HG03575 (cell line): Measurements from ENCODE around the gene MIB2.

ENCODE experiments used
- ATAC-seq: cut with Tn5 transposase; IDR thresholded peaks from one replicate; pipeline ENCODE4 v1.9.1; 2021; ENCODE audit not compliant: unreplicated experiment, insufficient number of reproducible peaks, low FRiP score; ENCODE audit errors: extremely low read depth

Gene MIB2

DNA sequence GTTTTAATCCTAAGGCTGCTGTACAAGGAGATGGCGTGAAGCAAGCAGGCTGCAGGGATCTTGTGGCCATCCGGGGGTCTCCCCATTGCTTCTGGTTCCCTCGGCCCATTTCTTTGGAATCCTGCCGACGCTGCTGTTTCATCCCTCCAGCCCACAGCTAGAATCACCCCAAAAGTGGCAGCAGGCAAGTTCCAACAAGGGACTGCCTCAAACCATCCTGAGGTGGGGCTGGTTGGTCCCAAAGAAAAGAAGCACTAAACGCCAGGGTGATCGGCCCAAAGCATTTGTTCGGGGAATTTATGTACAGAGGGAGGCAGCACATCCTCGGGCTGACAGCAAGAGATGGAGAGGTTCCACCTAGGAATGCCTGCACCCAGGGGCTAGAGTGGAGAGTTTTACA is 4.5 kb upstream of the MIB2 start:
- no peak for ATAC-seq

DNA sequence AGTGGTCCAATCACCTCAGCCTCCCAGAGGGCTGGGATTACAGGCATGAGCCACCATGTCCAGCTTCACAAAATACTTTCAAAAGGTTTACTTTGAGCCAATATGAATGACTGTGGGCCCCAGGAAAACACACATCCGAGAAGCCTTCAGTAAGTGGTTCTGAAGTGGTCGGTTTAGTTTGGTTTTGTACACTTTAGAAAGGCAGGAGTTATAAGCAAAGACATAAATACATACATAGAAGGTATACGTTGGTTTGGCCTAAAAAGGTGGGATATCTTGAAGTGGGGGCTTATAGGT is 3.2 kb upstream of the MIB2 start:
- no peak for ATAC-seq

DNA sequence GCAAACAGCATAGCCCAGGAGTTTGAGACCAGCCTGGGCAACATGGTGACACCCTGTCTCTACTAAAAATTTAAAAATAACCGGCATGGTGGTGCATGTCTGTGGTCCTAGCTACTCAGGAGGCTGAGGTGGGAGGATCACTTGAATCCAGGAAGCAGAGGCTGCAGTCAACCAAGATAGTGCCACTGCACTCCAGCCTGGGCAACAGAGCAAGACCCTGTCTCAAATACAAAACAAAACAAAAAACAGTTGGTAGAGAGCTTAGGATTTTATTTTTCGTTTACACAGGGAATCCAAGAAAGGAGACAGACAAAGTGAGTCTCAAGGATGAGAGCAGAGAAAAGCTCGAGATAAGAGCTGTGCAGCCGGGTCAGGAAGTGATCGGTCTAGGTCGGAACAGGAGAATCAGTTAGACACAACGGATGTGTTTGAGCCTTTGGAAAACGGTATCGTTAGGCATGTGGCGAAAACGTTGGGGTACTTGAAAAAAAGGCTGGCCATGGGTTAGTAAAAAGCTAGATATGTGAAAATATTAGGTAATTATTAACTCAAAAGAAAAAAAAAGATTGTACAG is 1.7 kb upstream of the MIB2 start:
- no peak for ATAC-seq

DNA sequence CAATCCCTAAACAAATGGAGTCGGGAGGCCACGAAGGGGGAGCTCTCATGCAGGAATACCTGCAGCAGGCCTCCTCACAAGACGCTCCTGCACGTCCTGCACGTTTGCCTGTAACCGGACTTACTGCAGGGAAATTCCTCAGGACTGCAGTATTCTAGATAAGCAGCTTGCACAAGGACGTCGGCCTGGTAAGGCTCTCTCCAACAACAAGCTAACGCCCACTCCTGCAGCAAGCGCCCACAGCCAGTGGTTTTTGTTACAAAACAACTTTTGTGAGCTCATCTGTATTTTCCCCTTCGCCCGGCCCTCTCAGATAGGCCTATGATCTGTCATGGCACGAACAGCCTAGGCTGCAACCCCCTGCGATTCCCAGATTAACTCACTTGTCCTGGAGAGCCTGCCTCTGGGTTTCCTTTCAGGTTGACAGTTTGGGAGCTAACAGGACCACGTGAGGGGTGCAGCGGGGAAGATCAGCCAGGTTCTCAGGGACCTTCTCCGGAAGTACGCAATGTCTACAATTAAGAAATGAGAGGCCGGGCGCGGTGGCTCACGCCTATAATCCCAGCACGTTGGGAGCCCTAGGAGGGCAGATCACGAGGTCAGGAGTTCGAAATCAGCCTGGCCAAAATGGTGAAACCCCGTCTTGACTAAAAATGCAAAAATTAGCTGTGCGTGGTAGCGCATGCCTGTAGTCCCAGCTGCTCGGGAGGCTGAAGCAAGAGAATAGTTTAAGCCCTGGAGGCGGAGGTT is 921 bp upstream of the MIB2 start:
- no peak for ATAC-seq

DNA sequence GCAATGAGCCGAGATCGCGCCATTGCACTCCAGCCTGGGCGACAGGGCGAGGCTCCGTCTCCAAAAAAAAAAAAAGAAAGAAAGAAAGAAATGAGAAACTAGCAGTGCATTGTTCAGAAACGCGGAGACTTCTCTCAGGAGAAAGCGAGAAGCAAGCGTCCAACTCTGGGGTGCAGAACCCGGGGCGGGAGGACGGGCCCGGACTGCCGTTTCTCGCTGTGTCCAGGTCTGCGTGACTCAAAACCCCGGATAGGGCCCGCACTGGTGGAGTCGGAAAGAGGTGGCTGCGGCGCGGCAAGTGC is 395 bp upstream of the MIB2 start:
- ATAC-seq: no peak

DNA sequence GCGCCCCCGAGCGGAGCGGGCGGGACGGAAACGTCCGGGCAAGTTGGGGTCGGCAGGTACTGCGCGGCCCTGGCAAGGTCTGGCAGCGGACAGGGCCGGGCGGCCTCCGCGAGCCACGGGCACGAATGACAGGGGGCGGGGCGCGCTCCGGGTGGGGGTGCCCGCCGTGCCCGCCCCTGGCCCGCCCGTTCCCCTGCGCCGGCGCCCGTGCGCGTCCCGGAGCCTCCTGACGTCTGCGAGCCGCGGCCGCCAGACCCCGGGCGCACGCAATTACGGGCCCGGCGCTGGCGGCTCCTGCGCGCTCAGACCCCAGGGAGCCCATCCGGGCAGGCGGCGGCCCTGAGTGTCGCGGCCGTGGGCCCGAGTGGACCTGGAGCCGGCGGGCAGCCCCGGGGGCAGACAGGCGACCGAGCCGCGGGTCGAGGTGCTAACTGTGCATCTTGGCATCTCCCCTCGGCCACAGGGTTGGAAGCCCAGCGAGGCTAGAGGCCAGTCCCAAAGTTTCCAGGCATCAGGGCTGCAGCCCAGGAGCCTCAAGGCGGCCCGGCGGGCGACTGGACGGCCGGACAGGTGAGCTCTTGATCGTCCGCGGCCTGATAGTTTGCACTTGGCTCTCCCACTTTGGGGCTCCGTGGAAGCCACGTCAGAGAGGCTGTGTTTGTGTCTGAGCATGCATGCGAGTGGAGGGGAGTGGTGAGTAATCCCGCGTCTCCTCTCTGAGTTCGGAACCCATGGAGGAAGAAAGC is 918 bp downstream of the MIB2 start:
- no peak for ATAC-seq

DNA sequence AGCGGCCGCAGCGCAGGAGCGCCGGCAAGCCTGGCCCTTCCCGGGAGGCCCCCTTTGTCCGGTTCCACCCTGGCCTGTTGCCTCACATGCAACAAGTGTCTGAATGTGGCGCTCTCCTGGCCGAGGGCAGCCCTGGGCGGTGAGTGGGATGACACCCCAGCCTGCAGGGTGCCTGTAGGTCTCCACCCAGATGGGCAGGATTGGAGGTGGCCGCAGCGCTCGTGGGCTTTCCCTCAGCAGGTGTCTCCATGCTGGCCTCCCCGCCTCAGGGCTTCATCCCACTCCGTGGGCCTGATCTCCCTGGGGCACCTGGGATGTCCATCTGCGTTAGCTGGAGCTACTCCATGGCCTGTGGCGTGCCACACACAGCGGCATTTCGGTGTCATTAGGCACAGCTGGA is 1.5 kb downstream of the MIB2 start:
- no peak for ATAC-seq

DNA sequence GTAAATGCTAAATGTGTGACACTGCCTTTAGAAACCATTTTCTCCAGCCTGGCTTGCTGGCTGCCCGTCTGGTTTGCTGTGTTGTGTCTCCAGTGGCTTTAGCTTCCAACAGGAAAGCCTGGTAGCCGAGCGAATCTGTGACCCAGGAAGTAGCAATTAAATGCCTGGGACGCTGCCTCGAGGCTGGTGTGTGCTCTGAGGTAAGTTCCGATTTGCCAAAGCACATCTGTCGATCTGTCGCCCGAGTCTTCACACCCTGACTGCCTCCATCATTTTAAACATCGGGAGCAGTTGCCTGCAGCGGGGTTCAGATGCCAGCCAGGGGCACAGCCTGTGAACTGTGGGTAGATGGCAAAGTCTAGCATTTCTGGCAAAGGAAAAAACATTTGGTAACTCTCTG is 2.2 kb downstream of the MIB2 start:
- no peak for ATAC-seq

DNA sequence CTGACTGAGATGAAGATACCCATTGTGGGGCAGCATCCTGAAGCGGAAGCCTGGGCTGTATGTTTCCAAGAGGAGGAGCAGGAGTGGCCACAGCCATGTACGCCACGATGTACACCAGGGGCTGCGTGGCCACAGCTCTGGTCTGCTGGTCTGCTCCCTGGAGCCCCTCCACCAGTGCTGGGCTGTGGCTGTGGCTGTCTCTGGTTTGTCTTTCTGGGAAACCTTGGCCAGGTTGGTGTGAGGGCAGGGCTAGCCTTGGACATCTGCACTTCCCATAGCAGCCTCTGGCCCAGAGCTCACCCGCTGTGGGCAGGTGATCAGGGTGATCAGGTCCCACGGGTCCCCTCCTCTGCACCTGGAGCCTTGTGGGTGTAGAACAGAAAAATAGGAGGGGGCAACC is 2.6 kb downstream of the MIB2 start:
- no peak for ATAC-seq

DNA sequence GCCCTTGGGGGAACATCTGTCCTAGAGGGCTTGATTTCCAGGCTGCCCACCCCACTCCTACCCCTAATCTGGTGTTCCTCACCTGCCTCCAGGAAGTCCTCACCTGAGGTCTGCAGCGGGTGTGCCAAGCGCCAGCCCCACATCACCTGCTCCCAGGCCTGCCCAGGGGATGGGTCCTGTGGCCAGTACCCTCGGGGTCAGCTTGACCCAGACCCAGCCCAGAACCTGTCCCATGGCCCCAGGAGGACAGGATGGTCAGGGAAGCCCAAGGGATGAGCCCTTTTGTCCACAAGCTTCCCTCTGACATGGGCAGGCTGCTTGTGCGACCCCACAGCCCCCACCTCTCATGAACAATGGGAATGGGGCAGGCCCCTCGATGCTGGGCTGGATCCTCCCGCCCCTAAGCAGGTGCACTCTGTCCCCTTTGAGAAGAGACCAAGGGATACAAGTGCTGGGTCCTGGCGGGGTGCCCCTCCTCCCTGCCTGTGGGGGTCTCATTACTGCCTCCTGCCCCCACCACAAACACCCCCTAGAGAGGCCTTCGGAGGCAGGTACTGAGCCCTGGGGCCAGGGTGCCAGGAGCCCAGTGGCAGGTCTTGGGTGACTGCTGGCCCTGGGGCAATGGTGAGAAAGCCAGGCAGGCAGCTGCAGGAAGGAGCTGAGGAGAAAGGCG is 3.2 kb downstream of the MIB2 start:
- no peak for ATAC-seq

DNA sequence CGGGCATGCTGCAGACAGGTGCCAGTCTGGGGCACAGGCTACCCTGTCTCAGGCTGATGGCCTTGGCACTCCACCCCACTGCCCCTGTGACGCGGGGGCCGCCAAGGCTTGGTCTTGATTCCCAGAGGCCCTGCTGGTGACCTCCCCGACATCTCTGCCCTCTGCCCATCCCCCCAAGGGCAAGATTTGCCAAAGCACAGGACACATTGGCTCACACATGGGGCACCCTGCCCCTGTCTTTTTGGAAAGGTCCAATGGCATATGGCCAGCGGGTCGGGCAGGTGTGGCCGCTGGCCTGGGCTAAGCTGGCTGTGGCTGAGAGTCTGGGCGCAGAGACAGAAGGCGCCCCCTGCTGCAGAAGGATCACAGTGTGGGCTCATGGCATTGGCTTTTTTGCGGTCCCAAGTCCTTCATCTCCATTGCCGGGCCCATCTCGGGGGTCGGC is 4.6 kb downstream of the MIB2 start:
- ATAC-seq: no peak

DNA sequence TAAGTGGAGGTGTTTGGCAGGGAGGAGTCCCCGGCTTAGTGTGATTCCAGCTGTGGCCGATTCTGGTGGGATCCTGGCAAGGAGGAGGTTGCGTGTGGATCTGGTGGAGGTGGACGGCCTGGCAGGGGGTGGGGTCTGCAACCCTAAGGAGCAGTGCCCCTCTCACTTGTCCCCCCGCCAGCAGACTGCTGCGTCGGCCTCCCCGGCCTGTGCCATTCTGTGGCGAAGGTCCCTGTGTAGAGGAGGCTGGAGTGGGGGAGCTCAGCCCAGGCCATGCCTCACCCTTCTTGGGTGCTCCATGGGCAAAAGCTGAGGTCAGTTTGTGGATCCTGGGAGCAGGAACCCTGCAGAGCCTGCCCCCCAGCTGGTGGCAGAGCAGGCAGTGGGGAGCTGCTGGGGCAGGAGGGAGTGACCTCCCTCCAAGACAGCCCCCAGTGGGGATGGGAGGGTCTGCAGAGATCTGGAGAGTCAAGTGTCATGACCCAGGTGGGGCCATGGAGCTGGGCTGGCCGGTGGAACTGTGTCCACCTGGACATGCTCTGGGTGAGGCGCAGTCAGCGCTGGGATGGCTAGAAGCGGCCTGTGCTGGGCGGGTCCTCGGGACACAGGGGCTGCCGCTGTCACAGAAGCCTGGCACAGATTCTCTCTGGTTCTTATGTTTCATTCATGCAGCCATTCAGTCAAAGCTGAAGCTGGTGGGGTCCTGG is 5.3 kb downstream of the MIB2 start:
- no peak for ATAC-seq

DNA sequence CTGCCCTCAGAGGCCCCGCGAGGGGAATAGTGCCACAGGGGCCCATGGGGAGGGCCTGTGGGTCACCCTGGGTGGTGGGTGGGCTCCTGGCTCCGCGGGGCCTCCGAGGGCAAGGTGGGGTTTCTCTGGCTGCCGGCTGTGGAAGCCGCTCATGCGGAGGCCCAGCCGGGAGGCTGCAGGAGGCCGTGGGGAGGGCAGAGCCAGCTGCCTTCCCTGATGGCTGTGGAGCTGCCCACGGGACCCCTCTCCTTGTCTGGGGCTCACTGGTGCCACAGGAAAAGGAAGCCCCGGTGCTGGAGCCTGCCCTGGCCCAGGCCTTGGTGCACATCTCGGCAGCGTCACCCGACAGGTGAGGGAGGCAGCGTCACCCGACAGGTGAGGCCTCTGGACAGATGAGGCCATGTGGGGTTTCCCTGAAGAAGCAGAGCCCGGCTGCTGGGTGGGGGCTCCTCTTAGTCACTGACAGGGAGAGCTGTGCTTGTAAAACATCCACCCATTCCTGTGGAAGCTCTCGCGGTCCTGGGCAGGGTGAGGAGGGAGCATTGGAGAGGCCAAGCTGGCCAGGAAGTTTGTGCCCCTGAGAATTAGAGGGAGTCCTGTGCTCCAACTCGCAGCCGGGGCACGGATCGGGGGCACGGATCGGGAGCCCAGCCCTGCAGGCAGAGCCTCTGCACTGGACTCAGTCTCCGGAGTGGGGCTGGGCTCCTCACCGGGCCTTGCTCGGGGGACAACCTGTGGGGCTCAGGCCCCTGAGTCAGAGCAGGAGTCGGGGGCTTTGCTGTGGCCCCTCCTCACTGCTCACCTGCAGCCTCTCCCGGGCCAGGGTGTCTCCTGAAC is 6.1 kb downstream of the MIB2 start:
- ATAC-seq: no peak

DNA sequence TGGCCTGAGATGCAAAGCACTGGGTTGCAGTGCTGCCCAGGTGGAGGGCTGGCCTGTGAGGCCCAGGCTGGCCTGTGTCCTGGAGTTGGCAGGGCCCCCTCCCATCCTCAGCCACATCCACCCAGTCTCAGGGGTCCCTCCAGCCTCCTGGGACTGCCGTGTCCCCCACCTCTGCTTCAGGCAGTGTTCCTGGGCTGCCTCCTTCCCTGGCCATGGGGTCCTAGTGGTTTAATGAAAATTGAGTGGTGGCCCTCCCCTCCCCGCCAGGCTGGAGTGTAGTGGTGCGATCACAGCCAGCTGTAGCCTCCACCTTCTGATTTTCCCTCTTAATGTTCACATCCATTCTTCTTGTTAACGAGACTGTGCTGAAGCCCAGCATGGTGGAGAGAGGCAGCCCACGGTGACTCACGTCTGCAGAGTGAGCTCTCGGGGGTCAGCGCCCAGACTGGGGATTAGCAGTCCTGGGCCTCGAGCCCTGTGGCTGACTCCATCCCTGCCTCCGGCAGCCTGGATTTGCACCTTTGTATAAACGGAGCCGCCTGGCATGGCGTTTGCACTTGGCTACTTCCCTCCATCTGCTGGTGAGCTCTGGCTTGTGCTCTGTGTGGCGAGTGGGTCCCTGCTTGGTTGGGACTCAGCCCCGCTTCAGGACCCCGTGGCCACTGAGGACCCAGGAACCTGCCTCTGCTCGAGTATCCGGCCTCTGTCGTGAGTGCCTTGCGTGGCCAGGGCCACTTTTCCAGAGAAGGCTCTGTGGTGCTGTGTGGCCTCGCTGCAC is 6.9 kb downstream of the MIB2 start:
- no peak for ATAC-seq

DNA sequence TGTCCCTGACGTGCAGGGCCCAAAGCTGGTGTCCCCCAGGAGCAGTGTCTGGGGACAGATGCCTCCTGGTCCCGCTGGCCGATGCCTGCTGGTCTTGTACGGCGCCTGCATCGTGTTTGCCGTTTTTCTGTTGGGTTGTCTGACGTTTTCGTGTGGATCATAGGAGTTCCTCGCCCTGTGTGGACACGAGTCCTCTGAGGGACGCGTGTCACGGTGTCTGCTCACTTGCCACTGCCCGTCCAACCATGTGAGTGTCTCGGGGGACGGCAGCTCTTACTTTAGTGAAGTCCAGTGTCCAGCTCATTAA is 7.4 kb downstream of the MIB2 start:
- ATAC-seq: no peak

DNA sequence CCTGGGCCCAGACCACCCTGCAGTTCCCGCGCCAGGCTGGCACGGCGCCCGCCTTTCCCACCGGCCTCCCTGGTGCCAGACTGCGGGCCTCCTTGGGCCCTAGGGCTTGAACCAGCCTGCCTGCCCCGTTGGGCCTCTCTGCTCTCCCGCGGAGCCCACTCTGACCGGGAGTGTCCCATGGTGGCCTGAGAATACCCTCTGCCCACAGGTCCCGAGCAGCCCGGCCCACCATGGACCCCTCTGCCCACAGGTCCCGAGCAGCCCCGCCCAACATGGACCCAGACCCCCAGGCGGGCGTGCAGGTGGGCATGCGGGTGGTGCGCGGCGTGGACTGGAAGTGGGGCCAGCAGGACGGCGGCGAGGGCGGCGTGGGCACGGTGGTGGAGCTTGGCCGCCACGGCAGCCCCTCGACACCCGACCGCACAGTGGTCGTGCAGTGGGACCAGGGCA is 7.9 kb downstream of the MIB2 start:
- ATAC-seq: no peak

DNA sequence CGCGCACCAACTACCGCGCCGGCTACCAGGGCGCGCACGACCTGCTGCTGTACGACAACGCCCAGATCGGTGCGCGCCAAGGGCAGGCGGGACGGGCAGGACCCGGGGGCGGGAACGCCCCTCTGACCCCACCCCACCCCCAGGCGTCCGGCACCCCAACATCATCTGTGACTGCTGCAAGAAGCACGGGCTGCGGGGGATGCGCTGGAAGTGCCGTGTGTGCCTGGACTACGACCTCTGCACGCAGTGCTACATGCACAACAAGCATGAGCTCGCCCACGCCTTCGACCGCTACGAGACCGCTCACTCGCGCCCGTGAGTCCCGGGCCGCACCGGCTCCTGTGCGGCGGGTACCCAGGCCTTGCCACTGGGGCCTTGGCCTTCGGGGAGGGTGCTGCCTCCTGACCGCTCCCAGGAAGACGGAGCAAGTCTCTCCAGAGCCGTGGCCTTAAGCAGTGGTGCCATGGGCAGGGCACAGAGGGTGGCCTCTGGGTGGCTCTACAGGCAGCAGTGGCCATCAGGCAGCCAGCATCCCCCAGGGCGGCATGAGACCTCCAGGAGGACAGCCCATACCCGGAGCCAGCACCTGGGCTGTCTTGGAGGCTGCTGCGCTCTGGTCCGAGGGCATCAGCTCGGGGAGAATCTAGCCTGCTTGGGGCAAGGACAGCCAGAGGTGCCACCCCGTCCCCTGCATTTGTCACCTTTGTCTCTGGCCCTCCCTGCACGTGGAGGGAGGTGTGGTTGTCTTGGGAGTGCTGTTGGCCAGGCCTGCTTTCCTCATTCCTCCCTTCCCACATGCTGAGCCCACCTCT is 8.5 kb downstream of the MIB2 start:
- ATAC-seq: no peak
